Upper lobe of left lung (tissue), 6 donors: ENCODE data around the gene PRX. TPM values are rescaled to one million over a fixed set of nuclear protein-coding genes. Genes with fewer than 3 reads are reported as not detected.
A peak's percentile ranks its signal among the peaks of the same experiment; 100 is the strongest.

Experiments used
- ATAC-seq, 2 donors: fragments of 200-7000 bp; cut with Tn5 transposase; one replicate each; pipeline ENCODE4 v1.9.1; 2022; ENCODE audit warnings: mild to moderate bottlenecking in 2 of 2, moderate library complexity in 2 of 2; ENCODE audit not compliant: low FRiP score in 2 of 2
- DNase-seq, 2 donors: peaks; one replicate each; pipeline ENCODE4 v3.0.0-alpha.2; 2019 to 2020
- H3K27ac ChIP-seq, 4 donors: fragments of 200-600 bp; sonication (generic); one replicate each; pipeline ENCODE4 v1.5.1; 2016 to 2019
- H3K27me3 ChIP-seq, 4 donors: fragments of 200-600 bp; sonication (generic); one replicate each; pipeline ENCODE4 v1.5.1; 2017 to 2019
- H3K36me3 ChIP-seq, 4 donors: fragments of 200-600 bp; sonication (generic); one replicate each; pipeline ENCODE4 v1.5.1; 2016 to 2019
- H3K4me1 ChIP-seq, 4 donors: fragments of 200-600 bp; sonication (generic); one replicate each; pipeline ENCODE4 v1.5.1; 2018 to 2019
- H3K4me3 ChIP-seq, 4 donors: fragments of 200-600 bp; sonication (generic); one replicate each; pipeline ENCODE4 v1.5.1; 2017 to 2019; ENCODE audit warnings: mild to moderate bottlenecking in 2 of 4, moderate library complexity in 1 of 4
- H3K9me3 ChIP-seq, 4 donors: fragments of 200-600 bp; sonication (generic); one replicate each; pipeline ENCODE4 v1.5.1; 2018 to 2019
- EP300 ChIP-seq, 4 donors: sonication (generic); formaldehyde crosslinking; IDR thresholded peaks; one replicate each; pipeline ENCODE4 v1.5.1; 2017; ENCODE audit warnings: antibody characterized with exemption in 4 of 4, control low read depth in 2 of 4
- POLR2A ChIP-seq, 4 donors: fragments of 450-650 bp; IDR thresholded peaks; one replicate each; pipeline ENCODE4 v1.5.1; 2016 to 2017; ENCODE audit warnings: antibody characterized with exemption in 4 of 4, mild to moderate bottlenecking in 2 of 4
- POLR2AphosphoS5 ChIP-seq, 2 donors: sonication (generic); formaldehyde crosslinking; IDR thresholded peaks; one replicate each; pipeline ENCODE4 v1.5.1; 2017; ENCODE audit warnings: antibody characterized with exemption in 2 of 2
- WGBS, 2 donors: methylation state at CpG; one replicate each; pipeline ENCODE4 v1.1.5; 2017 to 2018; 5-methylcytosine and 5-hydroxymethylcytosine counted together
- total RNA-seq, 6 donors: library from RNA; depleted of rRNA in 4 of 6; stranded (reverse); fragments of >200 nt in 4 of 6; gene quantifications; one replicate each; pipeline versions ENCODE4 v1.1.0 to v1.2.1, GENCODE V29; 2016 to 2021
- TF ChIP-seq, protein P1 (sequence below), 6 experiments: fragments of 450-650 bp in 4 of 6; fragments of 200-600 bp in 2 of 6; sonication (generic) in 2 of 6; IDR thresholded peaks; one replicate each; pipeline ENCODE4 v1.5.1; 2016 to 2019; ENCODE audit warnings: antibody characterized with exemption in 6 of 6
- donor health status: DM: no; HTN: no; CAD: no; lungs with moderate emphysema.
- donor health status: DM: no; HTN: yes; CAD: no; lungs with severe emphysema.

PRX gene
- total RNA-seq, 6 donors from 2014 or later: 30.1 to 146 (median 51.5) TPM

DNA sequence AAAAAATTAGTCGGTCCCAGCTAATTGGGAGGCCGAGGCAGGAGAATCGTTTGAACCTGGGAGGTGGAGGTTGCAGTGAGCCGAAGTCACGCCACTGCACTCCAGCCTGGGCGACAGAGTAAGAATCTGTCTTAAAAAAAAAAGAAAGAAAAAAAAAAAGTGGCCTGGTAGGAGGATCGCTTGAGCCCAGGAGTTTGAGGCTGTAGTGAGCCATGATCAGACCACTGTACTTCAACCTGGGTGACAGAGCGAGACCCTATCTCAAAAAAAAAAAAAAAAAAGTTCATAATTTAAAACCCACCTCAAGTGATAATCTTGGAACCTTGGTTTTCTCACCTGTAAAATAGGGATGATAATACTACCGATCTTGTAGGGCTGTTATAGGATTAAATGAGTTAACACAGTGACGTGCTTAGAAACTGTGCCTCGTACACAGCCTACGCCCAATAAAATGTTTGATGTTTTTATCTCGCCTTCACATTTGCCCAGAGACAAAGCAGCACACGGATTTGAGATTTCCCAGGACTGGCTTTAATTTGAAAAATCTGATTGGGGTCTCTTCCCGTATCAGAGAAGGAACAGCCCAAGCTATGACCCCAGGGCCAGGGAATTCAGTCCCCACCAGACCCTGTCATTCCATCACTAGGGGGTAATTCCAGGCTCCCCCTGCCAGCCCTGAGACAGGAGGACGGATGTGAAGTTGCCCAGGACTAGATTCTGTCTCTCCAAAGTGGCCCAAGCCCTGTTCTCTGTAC lies 9.0 kb upstream of the PRX start:
- DNase-seq (no peak), ATAC-seq (no peak)
- Histone ChIP-seq H3K27ac (peak overlapping the region; percentile 97 to 100 (median 99)), H3K27me3 (no peaks in the 10 kb centered on the region), H3K36me3 (peaks cover 9 to 21% (median 11%) of the 10 kb centered on the region in 4 donors), H3K9me3 (no peaks in the 10 kb centered on the region), H3K4me3 (peak overlapping the region in 1 of 4 donors; percentile 75), H3K4me1 (peaks cover 54 to 73% (median 68%) of the 10 kb centered on the region in 4 donors)
- 68 to 75% methylated on average over 16 of the region's 16 CpGs for WGBS, 2 donors
- TF ChIP-seq, protein P1, sequence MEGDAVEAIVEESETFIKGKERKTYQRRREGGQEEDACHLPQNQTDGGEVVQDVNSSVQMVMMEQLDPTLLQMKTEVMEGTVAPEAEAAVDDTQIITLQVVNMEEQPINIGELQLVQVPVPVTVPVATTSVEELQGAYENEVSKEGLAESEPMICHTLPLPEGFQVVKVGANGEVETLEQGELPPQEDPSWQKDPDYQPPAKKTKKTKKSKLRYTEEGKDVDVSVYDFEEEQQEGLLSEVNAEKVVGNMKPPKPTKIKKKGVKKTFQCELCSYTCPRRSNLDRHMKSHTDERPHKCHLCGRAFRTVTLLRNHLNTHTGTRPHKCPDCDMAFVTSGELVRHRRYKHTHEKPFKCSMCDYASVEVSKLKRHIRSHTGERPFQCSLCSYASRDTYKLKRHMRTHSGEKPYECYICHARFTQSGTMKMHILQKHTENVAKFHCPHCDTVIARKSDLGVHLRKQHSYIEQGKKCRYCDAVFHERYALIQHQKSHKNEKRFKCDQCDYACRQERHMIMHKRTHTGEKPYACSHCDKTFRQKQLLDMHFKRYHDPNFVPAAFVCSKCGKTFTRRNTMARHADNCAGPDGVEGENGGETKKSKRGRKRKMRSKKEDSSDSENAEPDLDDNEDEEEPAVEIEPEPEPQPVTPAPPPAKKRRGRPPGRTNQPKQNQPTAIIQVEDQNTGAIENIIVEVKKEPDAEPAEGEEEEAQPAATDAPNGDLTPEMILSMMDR (IDR thresholded peaks at IDR 0.05): no peak
- TF ChIP-seq POLR2A (IDR thresholded peaks at IDR 0.05) (no peak), EP300 (IDR thresholded peaks at IDR 0.05) (no peak), POLR2AphosphoS5 (IDR thresholded peaks at IDR 0.05) (no peak)

DNA sequence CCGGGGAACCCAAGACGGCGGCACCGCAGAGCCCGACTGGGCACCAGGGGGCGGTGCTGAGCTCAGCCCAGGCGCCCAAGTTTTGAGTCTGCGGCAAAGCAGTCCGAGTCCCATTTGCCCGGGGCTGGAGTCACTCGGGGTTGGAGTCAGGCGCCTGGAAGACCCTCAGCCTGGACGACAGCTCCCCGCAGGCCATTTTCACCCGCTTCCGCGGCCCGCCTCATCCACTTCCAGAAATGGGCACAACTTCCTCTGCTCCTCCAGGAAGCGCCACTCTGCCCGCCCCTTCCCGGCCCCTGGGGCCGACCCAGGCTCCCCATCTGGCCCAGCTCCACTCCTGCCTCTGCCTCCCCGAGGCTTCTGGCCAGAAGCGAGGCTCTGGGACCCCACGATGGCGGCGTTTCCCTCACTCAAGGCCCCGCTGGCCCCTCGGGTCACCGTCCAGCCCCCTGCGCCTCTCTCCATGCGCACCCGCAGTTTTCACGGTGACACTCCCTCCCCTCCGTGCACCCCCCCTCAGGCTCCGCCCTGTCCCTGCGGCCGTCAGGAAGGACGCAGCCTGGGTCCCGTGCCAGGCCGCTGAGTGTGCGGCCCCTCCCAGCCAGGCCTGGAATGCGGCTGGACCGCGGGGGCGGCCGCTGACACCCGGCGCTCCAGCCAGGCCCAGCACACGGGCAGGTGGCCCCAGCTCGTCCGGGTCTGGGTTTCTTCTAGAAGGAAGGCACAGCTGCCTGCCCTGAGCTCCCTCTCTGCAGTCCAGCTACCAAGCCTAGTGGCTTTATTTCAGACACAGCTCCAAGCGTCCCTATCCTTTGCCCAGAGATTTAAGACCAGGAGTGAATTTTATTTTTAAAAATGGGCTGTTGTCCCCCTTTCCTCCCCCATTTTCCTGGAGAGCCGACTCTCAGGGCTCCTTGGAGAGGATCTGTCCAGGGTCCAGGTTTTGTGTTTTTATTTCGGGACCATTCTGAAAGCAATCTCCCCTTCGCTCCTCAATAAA lies 7.9 kb upstream of the PRX start:
- 3 to 4% methylated on average over 21 to 40 of the region's 56 CpGs for WGBS, 2 donors
- DNase-seq (peak; percentile 95 to 97), ATAC-seq (peak; percentile 90 to 95)
- Histone ChIP-seq H3K27me3 (no peaks in the 10 kb centered on the region), H3K36me3 (peaks cover 9 to 21% (median 11%) of the 10 kb centered on the region in 4 donors), H3K27ac (peak overlapping the region; percentile 97 to 100 (median 99)), H3K9me3 (no peaks in the 10 kb centered on the region), H3K4me1 (peaks cover 61 to 76% (median 69%) of the 10 kb centered on the region in 4 donors), H3K4me3 (peak overlapping the region; percentile 42 to 75 (median 66))
- TF ChIP-seq POLR2A (IDR thresholded peaks at IDR 0.05) (peak; percentile 22 to 97 (median 84)), EP300 (IDR thresholded peaks at IDR 0.05) (peak in 2 of 4 donors; percentile 32 to 88), POLR2AphosphoS5 (IDR thresholded peaks at IDR 0.05) (peak; percentile 92 to 97)
- TF ChIP-seq, protein P1 (IDR thresholded peaks at IDR 0.05): peak; percentile 82 to 95 (median 92)

DNA sequence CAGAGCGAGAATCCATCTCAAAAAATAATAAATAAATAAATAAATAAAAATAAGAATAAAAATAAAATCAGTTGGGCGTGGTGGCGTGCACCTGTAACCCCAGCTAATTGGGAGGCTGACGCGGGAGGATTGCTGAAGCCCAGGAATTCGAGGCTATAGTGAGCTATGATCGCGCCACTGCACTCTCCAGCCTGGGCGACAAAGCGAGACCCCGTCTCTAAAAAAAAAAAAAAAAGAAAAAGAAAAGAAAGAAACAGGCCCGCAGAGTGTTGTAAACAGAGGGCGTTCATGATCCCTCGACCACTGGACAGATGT lies 7.2 kb upstream of the PRX start:
- Histone ChIP-seq H3K27me3 (no peaks in the 10 kb centered on the region), H3K4me1 (peaks cover 61 to 81% (median 74%) of the 10 kb centered on the region in 4 donors), H3K36me3 (peaks cover 9 to 21% (median 11%) of the 10 kb centered on the region in 4 donors), H3K27ac (peak overlapping the region; percentile 97 to 100 (median 99)), H3K9me3 (no peaks in the 10 kb centered on the region), H3K4me3 (peak overlapping the region; percentile 42 to 75 (median 66))
- WGBS, 2 donors: 56 to 58% methylated on average over 14 of the region's 14 CpGs
- no peak for DNase-seq
- TF ChIP-seq EP300 (IDR thresholded peaks at IDR 0.05) (no peak), POLR2A (IDR thresholded peaks at IDR 0.05) (no peak), POLR2AphosphoS5 (IDR thresholded peaks at IDR 0.05) (no peak)
- TF ChIP-seq, protein P1 (IDR thresholded peaks at IDR 0.05): no peak
- no peak for ATAC-seq

DNA sequence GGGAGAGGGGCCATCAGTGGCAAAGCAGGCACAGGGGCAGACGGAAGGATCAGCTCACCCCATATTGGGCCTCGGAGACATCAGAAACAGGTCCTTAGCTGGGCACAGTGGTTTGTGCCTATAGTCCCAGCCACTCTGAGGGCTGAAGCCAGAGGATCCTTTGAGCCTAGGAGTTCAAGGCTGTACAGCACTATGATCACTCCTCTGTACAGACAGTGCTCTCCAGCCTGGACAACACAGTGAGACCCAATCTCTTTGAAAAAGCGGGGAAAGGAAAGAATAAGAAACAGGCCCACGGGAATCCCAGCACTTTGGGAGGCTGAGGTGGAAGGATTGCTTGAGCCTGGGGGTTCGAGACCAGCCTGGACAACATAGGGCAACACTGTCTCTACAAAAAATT lies 6.6 kb upstream of the PRX start:
- DNase-seq (no peak), ATAC-seq (no peak)
- Histone ChIP-seq H3K4me3 (no peak overlapping the region), H3K27me3 (no peaks in the 10 kb centered on the region), H3K27ac (peak overlapping the region; percentile 6 to 100 (median 98)), H3K36me3 (peaks cover 9 to 21% (median 11%) of the 10 kb centered on the region in 4 donors), H3K4me1 (peaks cover 66 to 85% (median 79%) of the 10 kb centered on the region in 4 donors), H3K9me3 (no peaks in the 10 kb centered on the region)
- WGBS, 2 donors: 86 to 93% methylated on average over 5 of the region's 5 CpGs
- no peak for TF ChIP-seq EP300 (IDR thresholded peaks at IDR 0.05)
- TF ChIP-seq, protein P1 (IDR thresholded peaks at IDR 0.05): no peak
- no peak for TF ChIP-seq POLR2A (IDR thresholded peaks at IDR 0.05)
- no peak for TF ChIP-seq POLR2AphosphoS5 (IDR thresholded peaks at IDR 0.05)
